Kidney glomerular epithelial cell (primary cell): Measurements from ENCODE around the gene CYGB.

ENCODE experiments used
- DNase-seq: peaks from one replicate; lab custom pipeline; 2025; lab: John Stamatoyannopoulos, UW

The CYGB gene

DNA sequence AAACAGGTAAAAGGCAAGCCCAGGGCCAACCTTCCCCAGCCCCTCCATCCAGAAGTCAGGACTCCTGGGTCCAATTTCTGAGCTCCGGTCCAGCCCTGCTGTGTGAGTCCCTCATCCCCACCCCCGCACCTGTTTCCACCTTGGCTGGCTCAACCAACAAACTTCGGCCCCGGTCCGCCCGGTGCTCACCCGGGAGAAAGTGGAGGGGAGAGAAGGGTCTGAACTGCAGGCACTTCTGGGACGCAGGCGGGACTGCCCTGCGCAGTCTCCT is 36.8 kb downstream of the CYGB start:
- no peak for DNase-seq

- no peak for DNase-seq
These were observed 37.3 kb downstream of the CYGB start for GRCh38 chr17:76500074-76500746.

DNA sequence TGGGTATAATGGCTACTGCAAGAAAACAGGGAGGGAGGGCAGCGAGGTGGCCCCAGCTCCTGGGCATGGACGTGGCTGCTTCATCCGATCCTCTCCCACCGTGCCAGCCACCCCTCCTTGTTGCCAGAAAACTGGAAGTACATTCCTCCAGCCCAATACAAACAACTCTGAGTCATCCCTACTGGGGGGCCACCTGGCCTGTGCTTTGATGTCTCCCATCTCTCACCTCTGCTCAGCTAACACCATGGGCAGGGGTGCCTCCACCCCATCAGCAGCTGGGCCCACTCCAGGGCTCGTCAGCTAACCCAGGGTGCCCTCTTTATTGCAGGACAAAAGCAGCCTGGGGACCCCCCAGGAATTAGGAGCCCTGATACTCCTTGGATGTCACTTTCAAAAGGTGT is 38.2 kb downstream of the CYGB start:
- peak; percentile 12 for DNase-seq

DNA sequence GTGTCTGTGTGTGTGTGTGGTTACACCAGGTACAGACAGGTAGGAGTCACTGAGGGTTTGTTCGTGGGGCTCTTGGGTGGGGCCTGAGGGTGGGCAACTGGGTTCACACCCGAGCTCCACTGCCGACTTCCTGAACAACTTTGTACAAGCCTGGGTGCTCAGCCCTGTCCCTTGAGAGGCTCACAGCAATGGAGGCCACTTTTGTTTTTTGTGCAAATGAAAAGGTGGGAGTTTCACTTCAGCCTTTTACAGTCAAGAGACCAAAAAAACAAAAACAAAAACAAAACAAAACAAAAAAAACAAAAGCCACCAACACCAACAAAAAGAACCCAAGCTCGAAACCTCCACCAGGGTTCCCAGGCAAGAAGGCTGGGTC is 38.6 kb downstream of the CYGB start:
- DNase-seq, result no peak

DNA sequence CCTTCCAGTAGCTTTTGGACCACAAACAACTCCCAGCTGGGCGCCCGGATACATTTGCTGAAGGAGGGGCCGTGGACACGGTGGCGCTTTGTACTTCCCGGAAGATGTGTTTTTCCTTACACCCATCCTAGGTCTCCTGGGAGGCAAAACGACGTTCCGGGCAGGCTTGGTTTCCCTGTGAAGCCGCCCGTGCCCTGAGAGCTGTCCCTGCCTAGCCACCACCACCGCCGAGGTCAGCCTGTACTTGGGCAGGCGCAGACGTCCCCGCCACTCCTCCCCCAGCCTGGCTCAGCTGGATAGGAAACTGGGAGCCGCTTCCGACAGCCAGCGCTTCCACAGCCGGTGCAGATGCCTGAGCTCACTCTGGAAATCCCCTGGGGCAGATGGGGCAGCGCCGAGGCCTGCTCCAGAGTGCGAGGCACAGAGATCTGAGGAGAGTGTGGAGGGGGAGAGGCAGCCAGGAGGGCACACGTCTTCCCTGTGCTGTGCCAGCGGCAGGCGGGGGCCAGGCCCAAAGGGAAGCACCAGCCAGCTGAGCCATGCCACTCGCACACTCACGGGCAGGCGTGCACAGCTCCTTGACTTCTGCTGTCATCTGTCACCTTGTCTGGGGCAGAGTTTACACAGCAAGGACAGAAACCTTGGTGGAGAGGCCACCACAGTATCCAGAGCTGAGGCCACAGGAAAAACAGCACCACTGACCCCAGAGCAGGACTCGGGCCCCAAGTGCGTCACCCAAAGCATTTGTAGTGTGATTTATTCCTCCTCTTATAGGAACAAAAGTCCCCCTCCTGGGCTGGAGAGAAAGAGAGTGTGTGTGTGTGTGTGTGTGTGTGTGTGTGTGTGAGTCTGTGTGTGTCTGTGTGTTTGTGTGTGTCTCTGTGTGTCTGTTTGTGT is 39.3 kb downstream of the CYGB start:
- DNase-seq, result peak; percentile 91

DNA sequence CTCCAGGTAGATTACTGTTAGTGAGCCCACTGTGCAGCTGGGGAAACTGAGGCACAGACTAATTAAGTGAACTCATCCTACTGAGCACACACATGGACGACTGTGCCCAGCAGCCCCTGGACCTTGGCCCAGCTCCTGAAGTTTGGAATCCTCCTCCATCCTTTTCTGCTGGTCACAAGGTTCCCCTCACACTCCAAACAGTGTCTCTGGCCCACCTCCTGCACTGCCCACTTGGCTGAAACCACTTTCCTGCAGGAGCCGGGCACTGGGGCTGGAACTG is 39.9 kb downstream of the CYGB start:
- no peak for DNase-seq

GRCh38 chr17:76496464-76496863 is 41.0 kb downstream of the CYGB start:
- DNase-seq, result no peak

GRCh38 chr17:76495663-76496400 is 41.7 kb downstream of the CYGB start:
- no peak for DNase-seq

DNA sequence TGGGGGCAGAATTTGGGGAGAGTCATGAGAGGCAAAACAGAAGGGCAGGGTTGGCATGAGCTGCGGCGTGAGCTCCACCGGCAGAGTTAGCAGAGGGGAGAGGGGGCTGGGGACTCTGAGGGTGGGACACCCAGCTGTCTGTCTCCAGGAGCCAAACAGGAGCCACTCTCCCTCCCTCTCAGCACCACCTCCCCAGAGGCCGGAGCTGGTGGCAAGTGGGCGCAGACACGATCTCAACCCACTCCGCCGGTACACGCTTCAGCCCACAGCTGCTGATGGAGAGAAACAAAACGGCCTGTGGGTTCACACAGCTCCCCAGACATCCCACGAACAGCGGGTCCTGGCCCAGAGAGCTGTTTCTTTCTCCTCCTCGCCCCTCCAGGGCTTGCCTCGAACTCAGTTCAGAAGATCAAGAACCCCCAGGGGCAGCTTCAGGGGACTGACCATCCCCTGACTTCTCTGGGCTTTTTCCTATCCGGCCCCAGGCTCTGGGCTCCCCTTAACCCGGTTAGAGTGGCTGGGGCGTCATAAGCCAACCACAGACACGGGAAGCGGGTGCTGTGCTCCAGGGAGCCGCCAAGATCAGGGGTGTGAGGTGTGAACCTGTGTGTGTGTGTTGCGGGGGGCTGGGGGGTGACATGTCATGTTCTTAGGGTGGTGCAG is 43.9 kb downstream of the CYGB start:
- DNase-seq, result no peak

- DNase-seq, result peak; percentile 22
These were observed 44.5 kb downstream of the CYGB start for GRCh38 chr17:76492989-76493501.

GRCh38 chr17:76492123-76492988 is 45.2 kb downstream of the CYGB start:
- DNase-seq, result no peak

GRCh38 chr17:76491271-76492122 is 46.0 kb downstream of the CYGB start:
- no peak for DNase-seq

GRCh38 chr17:76490112-76490710 is 47.3 kb downstream of the CYGB start:
- no peak for DNase-seq

GRCh38 chr17:76487451-76488192 is 49.9 kb downstream of the CYGB start:
- DNase-seq, result no peak

DNA sequence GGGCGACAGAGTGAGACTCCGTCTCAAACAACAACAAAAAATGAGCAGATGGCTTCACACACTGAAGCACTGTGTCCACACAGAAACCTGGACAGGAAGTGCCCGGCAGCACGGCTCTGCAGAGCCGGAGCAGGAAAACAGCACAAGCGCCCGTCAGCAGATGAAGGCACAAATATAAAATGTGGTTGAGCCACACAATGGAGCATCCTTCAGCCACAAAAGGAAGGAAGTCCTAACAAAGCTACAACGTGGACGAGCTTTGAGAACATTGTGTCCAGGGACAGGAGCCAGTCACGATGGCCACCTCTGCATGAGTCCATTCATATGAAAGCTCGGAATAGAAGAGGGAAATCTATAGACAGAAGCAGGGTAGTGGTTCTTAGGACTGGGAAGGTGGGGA is 51.9 kb downstream of the CYGB start:
- DNase-seq, result no peak

GRCh38 chr17:76484228-76484725 is 53.2 kb downstream of the CYGB start:
- DNase-seq, result no peak

DNA sequence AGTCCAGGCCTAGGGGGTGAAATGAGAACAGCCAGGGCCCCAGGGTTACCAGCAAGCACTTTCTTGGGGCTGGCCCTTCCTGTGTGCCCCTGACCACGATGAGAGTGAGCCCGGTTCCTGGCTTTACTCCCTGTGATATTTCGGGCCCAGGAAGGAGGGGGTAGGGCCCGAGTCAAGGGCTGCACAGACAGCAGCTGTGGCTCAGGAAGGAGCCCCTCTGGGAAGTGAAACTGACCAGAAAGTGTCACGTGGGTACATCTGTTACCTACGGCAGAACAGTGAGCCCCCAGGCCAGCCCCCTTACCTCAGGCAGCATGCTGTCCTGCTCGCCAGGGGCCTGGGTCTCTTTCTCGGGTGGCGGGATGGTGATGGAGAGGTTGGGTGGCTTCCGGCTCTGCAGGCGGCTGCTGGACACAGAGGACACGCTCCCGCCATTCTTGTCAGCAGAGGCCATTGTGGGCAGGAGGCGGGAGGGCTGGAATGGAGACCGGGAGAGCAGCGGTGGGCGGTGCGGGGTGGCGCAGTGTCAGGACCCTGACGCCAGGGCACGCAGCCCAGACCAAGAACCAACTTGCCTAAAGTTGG is 56.3 kb downstream of the CYGB start:
- DNase-seq, result no peak

DNA sequence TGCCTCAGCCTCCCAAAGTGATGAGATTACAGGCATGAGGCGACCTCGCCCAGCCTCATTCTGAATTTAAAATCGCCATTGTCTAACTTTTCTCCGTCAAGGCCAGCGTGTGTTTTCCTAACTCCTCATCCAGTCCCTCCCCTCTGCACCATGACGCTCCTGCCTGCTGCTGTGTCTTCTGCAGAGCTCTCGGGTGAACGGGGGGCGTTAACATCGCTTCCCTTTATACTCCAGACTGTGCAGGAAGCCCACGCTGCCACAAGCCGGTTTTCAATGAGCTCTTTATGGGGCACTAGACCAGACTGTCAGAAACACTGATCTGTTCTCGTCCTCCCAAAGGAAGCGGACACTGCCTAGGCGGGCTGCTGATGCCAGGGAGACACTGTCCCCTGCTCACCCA is 56.9 kb downstream of the CYGB start:
- no peak for DNase-seq

GRCh38 chr17:76479515-76480060 is 57.9 kb downstream of the CYGB start:
- DNase-seq, result no peak
